HEK293 (cell line): ENCODE measurements around the gene LRIT3.

Experiments used
- CTCF ChIA-PET: fragments of 350-600 bp; formaldehyde crosslinking; extraction: SDS; loops from one replicate; lab custom pipeline; 2021; ENCODE audit warnings: antibody characterized with exemption; lab: Yijun Ruan, JAX
- POLR2A ChIA-PET: fragments of 300-600 bp; formaldehyde crosslinking; extraction: SDS; loops from one replicate; lab custom pipeline; 2020; ENCODE audit warnings: antibody characterized with exemption, inconsistent platforms; lab: Yijun Ruan, JAX
- H3K27ac ChIP-seq: fragments of 200-500 bp; sonication (Bioruptor generic); 2 replicates; pipeline ENCODE4 v1.5.1; 2014; ENCODE audit warnings: low read depth, low read length, control low read depth, inconsistent platforms; ENCODE audit errors: extremely low read depth
- H3K36me3 ChIP-seq, 2 experiments: fragments of 200-500 bp in 1 of 2; sonication (Bioruptor generic) in 1 of 2; 1 replicate in 1 of 2; 2 replicates in 1 of 2; pipeline ENCODE4 v1.5.1; 2014 to 2017; ENCODE audit warnings: inconsistent platforms in 2 of 2, low read length in 2 of 2; ENCODE audit not compliant: control insufficient read depth in 2 of 2, insufficient read depth in 1 of 2
- H3K4me1 ChIP-seq: fragments of 200-500 bp; sonication (Bioruptor generic); 2 replicates; pipeline ENCODE4 v1.5.1; 2014; ENCODE audit warnings: mild to moderate bottlenecking, low read length, inconsistent platforms; ENCODE audit not compliant: control insufficient read depth, insufficient read depth
- H3K4me3 ChIP-seq: 2 replicates; pipeline ENCODE4 v1.5.1; 2011; ENCODE audit warnings: low read depth, mild to moderate bottlenecking, control low read depth, low read length, moderate library complexity
- H3K9me3 ChIP-seq: fragments of 200-500 bp; sonication (Bioruptor generic); 2 replicates; pipeline ENCODE4 v1.5.1; 2014; ENCODE audit warnings: low read depth, low read length, inconsistent platforms; ENCODE audit not compliant: control insufficient read depth, insufficient read depth
- EGR2 ChIP-seq: fragments of 450-650 bp; formaldehyde crosslinking; IDR thresholded peaks from 2 replicates; pipeline ENCODE4 v1.5.1; 2016; ENCODE audit warnings: low read depth, missing biosample characterization, missing genetic modification characterization
- FEZF1 ChIP-seq: fragments of 450-650 bp; formaldehyde crosslinking; IDR thresholded peaks from 2 replicates; pipeline ENCODE4 v1.5.1; 2016; ENCODE audit warnings: missing biosample characterization, missing genetic modification characterization
- KLF7 ChIP-seq: fragments of 450-650 bp; formaldehyde crosslinking; IDR thresholded peaks from 2 replicates; pipeline ENCODE4 v1.5.1; 2016; ENCODE audit warnings: missing biosample characterization, missing genetic modification characterization, borderline replicate concordance
- KLF8 ChIP-seq: fragments of 450-650 bp; formaldehyde crosslinking; IDR thresholded peaks from 2 replicates; pipeline ENCODE4 v1.5.1; 2016; ENCODE audit warnings: missing biosample characterization, missing genetic modification characterization
- SP2 ChIP-seq: fragments of 450-650 bp; formaldehyde crosslinking; IDR thresholded peaks from 2 replicates; pipeline ENCODE4 v1.5.1; 2016; ENCODE audit warnings: missing biosample characterization, missing genetic modification characterization
- ZBTB17 ChIP-seq: fragments of 450-650 bp; formaldehyde crosslinking; IDR thresholded peaks from 2 replicates; pipeline ENCODE4 v1.5.1; 2016; ENCODE audit warnings: missing biosample characterization, missing genetic modification characterization
- ZBTB48 ChIP-seq: fragments of 450-650 bp; formaldehyde crosslinking; IDR thresholded peaks from 2 replicates; pipeline ENCODE4 v1.5.1; 2016; ENCODE audit warnings: missing biosample characterization, missing genetic modification characterization
- ZEB2 ChIP-seq: fragments of 450-650 bp; formaldehyde crosslinking; IDR thresholded peaks from 2 replicates; pipeline ENCODE4 v1.5.1; 2016; ENCODE audit warnings: missing biosample characterization, missing genetic modification characterization
- ZFP3 ChIP-seq: fragments of 450-650 bp; formaldehyde crosslinking; IDR thresholded peaks from 2 replicates; pipeline ENCODE4 v1.5.1; 2016; ENCODE audit warnings: low read depth, missing biosample characterization, missing genetic modification characterization
- ZFP69B ChIP-seq: fragments of 450-650 bp; formaldehyde crosslinking; IDR thresholded peaks from 2 replicates; pipeline ENCODE4 v1.5.1; 2016; ENCODE audit warnings: missing biosample characterization, missing genetic modification characterization
- ZNF211 ChIP-seq: fragments of 450-650 bp; formaldehyde crosslinking; IDR thresholded peaks from 2 replicates; pipeline ENCODE4 v1.5.1; 2016; ENCODE audit warnings: low read depth, missing biosample characterization, missing genetic modification characterization
- ZNF266 ChIP-seq: fragments of 450-650 bp; formaldehyde crosslinking; IDR thresholded peaks from 2 replicates; pipeline ENCODE4 v1.5.1; 2016; ENCODE audit warnings: missing biosample characterization, missing genetic modification characterization, low read depth
- ZNF335 ChIP-seq: fragments of 450-650 bp; formaldehyde crosslinking; conservative IDR thresholded peaks from 2 replicates; pipeline ENCODE4 v1.5.1; 2016; ENCODE audit warnings: missing biosample characterization, missing genetic modification characterization
- ZNF549 ChIP-seq: fragments of 450-650 bp; IDR thresholded peaks from 2 replicates; pipeline ENCODE4 v1.5.1; 2018; ENCODE audit warnings: missing biosample characterization, missing genetic modification characterization, mild to moderate bottlenecking, inconsistent platforms, moderate library complexity
- ZNF596 ChIP-seq: fragments of 450-650 bp; IDR thresholded peaks from 2 replicates; pipeline ENCODE4 v1.5.0; 2018; ENCODE audit warnings: missing biosample characterization, mild to moderate bottlenecking, missing genetic modification characterization, moderate library complexity
- ZNF658 ChIP-seq: fragments of 450-650 bp; formaldehyde crosslinking; IDR thresholded peaks from 2 replicates; pipeline ENCODE4; 2016; ENCODE audit warnings: missing biosample characterization, missing genetic modification characterization
- ZNF660 ChIP-seq: fragments of 450-650 bp; IDR thresholded peaks from 2 replicates; pipeline ENCODE4 v1.5.1; 2018; ENCODE audit warnings: missing biosample characterization, mild to moderate bottlenecking, missing genetic modification characterization
- ZNF768 ChIP-seq: fragments of 450-650 bp; formaldehyde crosslinking; IDR thresholded peaks from 2 replicates; pipeline ENCODE4 v1.5.1; 2018; ENCODE audit warnings: missing biosample characterization, mild to moderate bottlenecking, missing genetic modification characterization
- ZNF777 ChIP-seq: fragments of 450-650 bp; formaldehyde crosslinking; IDR thresholded peaks from 2 replicates; pipeline ENCODE4 v1.5.1; 2017; ENCODE audit warnings: missing biosample characterization, missing genetic modification characterization, borderline replicate concordance
- ZNF830 ChIP-seq: fragments of 450-650 bp; IDR thresholded peaks from 2 replicates; pipeline ENCODE4 v1.5.0; 2018; ENCODE audit warnings: missing biosample characterization, missing genetic modification characterization, low read depth, mild to moderate bottlenecking, moderate library complexity
- TF ChIP-seq, protein P1 (sequence below): fragments of 450-650 bp; formaldehyde crosslinking; IDR thresholded peaks from 2 replicates; pipeline ENCODE4 v1.5.1; 2016; ENCODE audit warnings: missing biosample characterization, missing genetic modification characterization
- TF ChIP-seq, protein P2 (sequence below): fragments of 450-650 bp; formaldehyde crosslinking; conservative IDR thresholded peaks from 2 replicates; pipeline ENCODE4 v1.5.1; 2016; ENCODE audit warnings: low read depth, missing biosample characterization, missing genetic modification characterization
- TF ChIP-seq, protein P3 (sequence below): fragments of 450-650 bp; formaldehyde crosslinking; IDR thresholded peaks from 2 replicates; pipeline ENCODE4 v1.5.1; 2017; ENCODE audit warnings: missing biosample characterization, missing genetic modification characterization
- TF ChIP-seq, protein P4 (sequence below): fragments of 450-650 bp; formaldehyde crosslinking; IDR thresholded peaks from 2 replicates; pipeline ENCODE4 v1.5.1; 2016; ENCODE audit warnings: missing biosample characterization, missing genetic modification characterization, low read depth
- TF ChIP-seq, protein P5 (sequence below): fragments of 450-650 bp; formaldehyde crosslinking; IDR thresholded peaks from 2 replicates; pipeline ENCODE4 v1.5.1; 2016; ENCODE audit warnings: missing biosample characterization, missing genetic modification characterization
- TF ChIP-seq, protein P6 (sequence below): fragments of 450-650 bp; formaldehyde crosslinking; IDR thresholded peaks from 2 replicates; pipeline ENCODE4; 2016; ENCODE audit warnings: missing biosample characterization, missing genetic modification characterization

Gene LRIT3

DNA sequence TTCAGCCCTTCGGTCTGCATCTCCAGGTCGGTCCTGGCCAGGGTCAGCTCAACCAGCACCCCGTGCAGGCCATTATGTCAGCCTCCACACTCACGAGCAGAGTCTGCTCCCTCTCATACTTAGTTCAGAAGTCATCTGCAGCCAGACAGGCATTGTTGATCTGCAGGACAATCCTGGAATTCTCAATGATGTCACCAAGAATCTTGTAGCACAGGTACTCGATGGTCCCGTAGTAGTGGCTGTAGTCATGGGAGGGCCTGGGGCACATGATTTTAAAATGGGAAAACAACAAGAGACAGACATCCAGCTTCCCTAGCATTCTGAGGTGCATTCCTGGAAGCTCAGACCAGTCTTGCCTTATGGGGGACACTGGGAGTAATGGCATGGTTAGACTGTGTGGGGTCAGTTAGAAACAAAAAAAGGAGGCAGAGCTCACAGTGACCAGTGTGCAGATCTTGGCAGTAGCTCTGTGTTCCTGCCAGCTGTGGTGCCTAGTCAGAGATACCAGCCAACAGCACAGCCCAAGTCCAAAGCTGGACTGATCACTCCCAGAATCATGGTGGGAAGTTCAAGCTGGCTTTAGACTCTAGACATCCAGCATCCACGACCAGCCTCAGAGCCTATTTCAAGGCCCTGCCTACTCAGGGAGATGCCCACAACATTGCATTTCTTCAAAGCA lies 31.9 kb downstream of the LRIT3 start:
- CTCF ChIA-PET, result no interaction called here
- H3K9me3 ChIP-seq, result no peaks in the 10 kb centered on the region
- no peak overlapping the region for H3K4me3 ChIP-seq
- no peaks in the 10 kb centered on the region for H3K4me1 ChIP-seq
- POLR2A ChIA-PET, result no interaction called here
- H3K36me3 ChIP-seq, result no peaks in the 10 kb centered on the region
- TF ChIP-seq FEZF1 (tag by site-specific recombination) (no peak), ZNF768 (tag by site-specific recombination) (no peak), ZBTB48 (no peak), ZNF660 (no peak), SP2 (tag by site-specific recombination) (no peak), ZNF549 (tag by site-specific recombination) (no peak), ZFP3 (tag by site-specific recombination) (no peak)
- TF ChIP-seq, protein P1, sequence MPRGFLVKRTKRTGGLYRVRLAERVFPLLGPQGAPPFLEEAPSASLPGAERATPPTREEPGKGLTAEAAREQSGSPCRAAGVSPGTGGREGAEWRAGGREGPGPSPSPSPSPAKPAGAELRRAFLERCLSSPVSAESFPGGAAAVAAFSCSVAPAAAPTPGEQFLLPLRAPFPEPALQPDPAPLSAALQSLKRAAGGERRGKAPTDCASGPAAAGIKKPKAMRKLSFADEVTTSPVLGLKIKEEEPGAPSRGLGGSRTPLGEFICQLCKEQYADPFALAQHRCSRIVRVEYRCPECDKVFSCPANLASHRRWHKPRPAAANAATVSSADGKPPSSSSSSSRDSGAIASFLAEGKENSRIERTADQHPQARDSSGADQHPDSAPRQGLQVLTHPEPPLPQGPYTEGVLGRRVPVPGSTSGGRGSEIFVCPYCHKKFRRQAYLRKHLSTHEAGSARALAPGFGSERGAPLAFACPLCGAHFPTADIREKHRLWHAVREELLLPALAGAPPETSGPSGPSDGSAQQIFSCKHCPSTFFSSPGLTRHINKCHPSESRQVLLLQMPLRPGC (tag by site-specific recombination), result no peak
- TF ChIP-seq, protein P2, sequence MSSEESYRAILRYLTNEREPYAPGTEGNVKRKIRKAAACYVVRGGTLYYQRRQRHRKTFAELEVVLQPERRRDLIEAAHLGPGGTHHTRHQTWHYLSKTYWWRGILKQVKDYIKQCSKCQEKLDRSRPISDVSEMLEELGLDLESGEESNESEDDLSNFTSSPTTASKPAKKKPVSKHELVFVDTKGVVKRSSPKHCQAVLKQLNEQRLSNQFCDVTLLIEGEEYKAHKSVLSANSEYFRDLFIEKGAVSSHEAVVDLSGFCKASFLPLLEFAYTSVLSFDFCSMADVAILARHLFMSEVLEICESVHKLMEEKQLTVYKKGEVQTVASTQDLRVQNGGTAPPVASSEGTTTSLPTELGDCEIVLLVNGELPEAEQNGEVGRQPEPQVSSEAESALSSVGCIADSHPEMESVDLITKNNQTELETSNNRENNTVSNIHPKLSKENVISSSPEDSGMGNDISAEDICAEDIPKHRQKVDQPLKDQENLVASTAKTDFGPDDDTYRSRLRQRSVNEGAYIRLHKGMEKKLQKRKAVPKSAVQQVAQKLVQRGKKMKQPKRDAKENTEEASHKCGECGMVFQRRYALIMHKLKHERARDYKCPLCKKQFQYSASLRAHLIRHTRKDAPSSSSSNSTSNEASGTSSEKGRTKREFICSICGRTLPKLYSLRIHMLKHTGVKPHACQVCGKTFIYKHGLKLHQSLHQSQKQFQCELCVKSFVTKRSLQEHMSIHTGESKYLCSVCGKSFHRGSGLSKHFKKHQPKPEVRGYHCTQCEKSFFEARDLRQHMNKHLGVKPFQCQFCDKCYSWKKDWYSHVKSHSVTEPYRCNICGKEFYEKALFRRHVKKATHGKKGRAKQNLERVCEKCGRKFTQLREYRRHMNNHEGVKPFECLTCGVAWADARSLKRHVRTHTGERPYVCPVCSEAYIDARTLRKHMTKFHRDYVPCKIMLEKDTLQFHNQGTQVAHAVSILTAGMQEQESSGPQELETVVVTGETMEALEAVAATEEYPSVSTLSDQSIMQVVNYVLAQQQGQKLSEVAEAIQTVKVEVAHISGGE, result no peak
- TF ChIP-seq, protein P3, sequence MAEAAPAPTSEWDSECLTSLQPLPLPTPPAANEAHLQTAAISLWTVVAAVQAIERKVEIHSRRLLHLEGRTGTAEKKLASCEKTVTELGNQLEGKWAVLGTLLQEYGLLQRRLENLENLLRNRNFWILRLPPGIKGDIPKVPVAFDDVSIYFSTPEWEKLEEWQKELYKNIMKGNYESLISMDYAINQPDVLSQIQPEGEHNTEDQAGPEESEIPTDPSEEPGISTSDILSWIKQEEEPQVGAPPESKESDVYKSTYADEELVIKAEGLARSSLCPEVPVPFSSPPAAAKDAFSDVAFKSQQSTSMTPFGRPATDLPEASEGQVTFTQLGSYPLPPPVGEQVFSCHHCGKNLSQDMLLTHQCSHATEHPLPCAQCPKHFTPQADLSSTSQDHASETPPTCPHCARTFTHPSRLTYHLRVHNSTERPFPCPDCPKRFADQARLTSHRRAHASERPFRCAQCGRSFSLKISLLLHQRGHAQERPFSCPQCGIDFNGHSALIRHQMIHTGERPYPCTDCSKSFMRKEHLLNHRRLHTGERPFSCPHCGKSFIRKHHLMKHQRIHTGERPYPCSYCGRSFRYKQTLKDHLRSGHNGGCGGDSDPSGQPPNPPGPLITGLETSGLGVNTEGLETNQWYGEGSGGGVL (tag by site-specific recombination), result no peak
- TF ChIP-seq, protein P4, sequence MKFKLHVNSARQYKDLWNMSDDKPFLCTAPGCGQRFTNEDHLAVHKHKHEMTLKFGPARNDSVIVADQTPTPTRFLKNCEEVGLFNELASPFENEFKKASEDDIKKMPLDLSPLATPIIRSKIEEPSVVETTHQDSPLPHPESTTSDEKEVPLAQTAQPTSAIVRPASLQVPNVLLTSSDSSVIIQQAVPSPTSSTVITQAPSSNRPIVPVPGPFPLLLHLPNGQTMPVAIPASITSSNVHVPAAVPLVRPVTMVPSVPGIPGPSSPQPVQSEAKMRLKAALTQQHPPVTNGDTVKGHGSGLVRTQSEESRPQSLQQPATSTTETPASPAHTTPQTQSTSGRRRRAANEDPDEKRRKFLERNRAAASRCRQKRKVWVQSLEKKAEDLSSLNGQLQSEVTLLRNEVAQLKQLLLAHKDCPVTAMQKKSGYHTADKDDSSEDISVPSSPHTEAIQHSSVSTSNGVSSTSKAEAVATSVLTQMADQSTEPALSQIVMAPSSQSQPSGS, result no peak
- TF ChIP-seq, protein P5, sequence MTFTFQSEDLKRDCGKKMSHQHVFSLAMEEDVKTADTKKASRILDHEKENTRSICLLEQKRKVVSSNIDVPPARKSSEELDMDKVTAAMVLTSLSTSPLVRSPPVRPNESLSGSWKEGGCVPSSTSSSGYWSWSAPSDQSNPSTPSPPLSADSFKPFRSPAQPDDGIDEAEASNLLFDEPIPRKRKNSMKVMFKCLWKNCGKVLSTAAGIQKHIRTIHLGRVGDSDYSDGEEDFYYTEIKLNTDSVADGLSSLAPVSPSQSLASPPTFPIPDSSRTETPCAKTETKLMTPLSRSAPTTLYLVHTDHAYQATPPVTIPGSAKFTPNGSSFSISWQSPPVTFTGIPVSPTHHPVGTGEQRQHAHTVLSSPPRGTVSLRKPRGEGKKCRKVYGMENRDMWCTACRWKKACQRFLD, result no peak
- TF ChIP-seq, all 188 proteins: peak for 0
- no peak overlapping the region for H3K27ac ChIP-seq

DNA sequence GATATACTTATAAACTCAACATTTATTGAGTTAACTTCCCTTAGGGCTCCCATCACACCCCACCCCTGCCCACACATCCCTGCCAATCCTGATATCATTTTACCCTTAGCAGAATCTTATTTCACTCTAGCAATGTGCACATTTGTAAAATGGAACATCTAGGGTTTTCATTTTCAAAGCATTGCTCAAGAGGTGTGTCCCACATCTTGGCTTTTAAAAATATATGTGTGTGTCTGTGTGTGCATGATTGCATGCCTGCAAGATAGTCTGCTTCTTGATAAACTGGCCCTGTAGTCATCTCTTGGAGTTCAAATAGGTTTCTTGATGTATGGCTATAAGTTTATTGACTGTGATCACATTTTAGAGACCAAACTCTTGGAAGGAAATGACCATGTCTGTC lies 38.4 kb downstream of the LRIT3 start:
- no peaks in the 10 kb centered on the region for H3K4me1 ChIP-seq
- no peak overlapping the region for H3K4me3 ChIP-seq
- no peaks in the 10 kb centered on the region for H3K36me3 ChIP-seq
- H3K27ac ChIP-seq, result no peak overlapping the region
- no peaks in the 10 kb centered on the region for H3K9me3 ChIP-seq
- CTCF ChIA-PET, result no interaction called here
- POLR2A ChIA-PET, result no interaction called here
- no peak for TF ChIP-seq ZNF830 (tag by site-specific recombination)
- no peak for TF ChIP-seq ZNF596
- no peak for TF ChIP-seq ZEB2 (tag by site-specific recombination)
- no peak for TF ChIP-seq ZNF335 (tag by site-specific recombination)
- TF ChIP-seq ZNF777 (tag by site-specific recombination), result no peak
- TF ChIP-seq ZBTB17 (tag by site-specific recombination), result no peak
- TF ChIP-seq KLF7 (tag by site-specific recombination), result no peak
- TF ChIP-seq, protein P6, sequence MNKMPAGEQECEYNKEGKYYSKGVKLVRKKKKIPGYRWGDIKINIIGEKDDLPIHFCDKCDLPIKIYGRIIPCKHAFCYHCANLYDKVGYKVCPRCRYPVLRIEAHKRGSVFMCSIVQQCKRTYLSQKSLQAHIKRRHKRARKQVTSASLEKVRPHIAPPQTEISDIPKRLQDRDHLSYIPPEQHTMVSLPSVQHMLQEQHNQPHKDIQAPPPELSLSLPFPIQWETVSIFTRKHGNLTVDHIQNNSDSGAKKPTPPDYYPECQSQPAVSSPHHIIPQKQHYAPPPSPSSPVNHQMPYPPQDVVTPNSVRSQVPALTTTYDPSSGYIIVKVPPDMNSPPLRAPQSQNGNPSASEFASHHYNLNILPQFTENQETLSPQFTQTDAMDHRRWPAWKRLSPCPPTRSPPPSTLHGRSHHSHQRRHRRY (tag by site-specific recombination), result no peak
- TF ChIP-seq ZNF266, result no peak
- no peak for TF ChIP-seq ZNF658 (tag by site-specific recombination)
- no peak for TF ChIP-seq EGR2
- TF ChIP-seq ZNF211 (tag by site-specific recombination), result no peak
- no peak for TF ChIP-seq ZFP69B
- TF ChIP-seq KLF8 (tag by site-specific recombination), result no peak
